DMS 273 treated with DMSO at 0.1 percent for 48 hours (cell line): ENCODE results near the gene METAP2.
"Not testable (repeated sequence)": the region's sequence is repeated elsewhere in the genome, so short reads cannot be mapped to it uniquely, and the experiment has no call there.

Source experiments
- DNase-seq: peaks from one replicate; lab custom pipeline; 2025; lab: John Stamatoyannopoulos, UW

Gene METAP2

DNA sequence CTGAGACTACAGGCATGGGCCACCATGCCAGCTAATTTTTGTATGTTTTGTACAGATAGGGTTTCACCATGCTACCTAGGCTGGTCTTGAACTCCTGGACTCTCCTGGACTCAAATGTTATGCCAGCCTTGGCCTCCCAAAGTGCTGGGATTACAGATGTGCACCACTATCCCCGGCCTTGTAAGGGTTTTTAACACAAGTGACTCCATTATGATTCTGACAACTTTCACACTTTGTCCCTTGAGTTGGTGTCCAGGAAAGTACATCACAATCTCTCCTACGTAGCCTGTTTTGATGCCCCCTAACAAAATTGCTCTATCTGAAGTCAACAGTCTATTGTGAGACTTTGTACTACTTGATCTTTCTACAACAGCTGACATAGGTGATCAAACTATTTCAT, 11.4 kb upstream of the METAP2 start:
- no peak for DNase-seq

- no peak for DNase-seq
Measured at GRCh38 chr12:95463050-95463449, 10.9 kb upstream of the METAP2 start.

GRCh38 chr12:95463776-95464175, 10.2 kb upstream of the METAP2 start:
- not testable (repeated sequence) for DNase-seq

GRCh38 chr12:95465275-95465674, 8.7 kb upstream of the METAP2 start:
- no peak for DNase-seq

- DNase-seq, result no peak
Measured at GRCh38 chr12:95470300-95470699, 3.7 kb upstream of the METAP2 start.

DNA sequence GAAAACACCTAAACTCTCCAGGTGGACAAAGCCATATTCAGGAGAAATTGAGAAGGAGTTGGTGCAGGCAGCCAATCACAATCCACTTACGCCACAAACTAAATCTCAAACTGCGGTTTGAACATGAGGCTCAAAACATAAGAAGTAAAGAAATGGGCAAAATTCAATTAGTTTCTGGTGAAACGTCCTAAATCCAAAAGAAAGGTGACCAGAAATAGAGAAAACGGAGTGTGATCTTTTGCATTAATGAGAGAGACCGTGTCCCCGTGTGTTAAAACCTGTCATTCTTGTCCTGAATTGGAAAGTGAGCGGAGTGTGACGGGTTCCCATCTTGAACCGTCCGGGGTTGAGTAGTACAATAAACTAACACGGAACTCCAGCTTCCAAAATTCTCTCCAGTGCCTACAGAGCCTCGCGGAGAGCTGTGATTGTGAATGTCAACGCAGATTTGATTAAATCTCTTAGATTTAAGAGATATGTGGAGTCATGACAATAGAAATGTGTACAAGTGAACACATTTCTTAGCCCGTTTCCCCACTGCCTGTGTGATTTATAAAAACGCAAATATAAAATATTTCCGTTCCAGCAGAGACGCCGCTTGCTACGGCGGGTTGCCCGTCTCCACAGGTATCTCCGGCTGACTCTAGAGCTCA, 595 bp upstream of the METAP2 start:
- DNase-seq, result peak; percentile 9

DNA sequence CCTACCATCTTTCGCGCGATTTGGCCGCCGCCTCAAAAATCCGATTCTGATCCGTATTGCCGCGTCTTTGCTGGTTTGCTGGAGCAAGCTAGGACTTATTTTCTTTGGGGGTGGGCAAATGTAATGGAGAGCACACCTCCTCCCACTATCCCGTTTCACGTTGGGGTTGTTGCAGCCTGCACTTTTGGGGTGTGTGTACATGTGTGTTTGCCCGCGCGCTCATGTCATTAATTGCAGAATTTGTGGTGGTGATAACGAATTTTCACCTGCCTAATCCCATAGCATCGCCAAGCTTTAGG, 657 bp downstream of the METAP2 start:
- DNase-seq, result no peak

GRCh38 chr12:95480230-95480629, 6.3 kb downstream of the METAP2 start:
- DNase-seq, result no peak

DNA sequence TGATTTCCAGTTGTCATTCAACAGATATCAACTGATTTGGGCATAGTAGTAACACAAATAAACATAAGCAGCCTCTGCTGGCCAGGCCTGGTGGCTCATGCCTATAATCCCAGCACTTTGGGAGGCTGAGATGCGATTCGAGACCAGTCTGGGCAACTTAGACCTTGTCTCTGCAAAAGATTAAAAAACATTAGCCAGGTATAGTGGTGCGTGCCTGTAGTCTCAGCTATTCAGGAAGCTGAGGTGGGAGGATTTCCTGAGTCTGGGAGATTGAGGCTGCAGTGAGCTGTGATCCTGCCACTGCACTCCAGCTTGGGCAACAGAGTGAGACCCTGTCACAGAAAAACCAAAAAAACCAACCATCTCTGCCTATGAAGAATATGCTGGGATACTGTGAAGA, 7.1 kb downstream of the METAP2 start:
- no peak for DNase-seq

- no peak for DNase-seq
Measured at GRCh38 chr12:95481888-95482287, 7.9 kb downstream of the METAP2 start.

- not testable (repeated sequence) for DNase-seq
Measured at GRCh38 chr12:95482564-95482963, 8.6 kb downstream of the METAP2 start.

GRCh38 chr12:95484524-95484923, 10.6 kb downstream of the METAP2 start:
- DNase-seq, result no peak

DNA sequence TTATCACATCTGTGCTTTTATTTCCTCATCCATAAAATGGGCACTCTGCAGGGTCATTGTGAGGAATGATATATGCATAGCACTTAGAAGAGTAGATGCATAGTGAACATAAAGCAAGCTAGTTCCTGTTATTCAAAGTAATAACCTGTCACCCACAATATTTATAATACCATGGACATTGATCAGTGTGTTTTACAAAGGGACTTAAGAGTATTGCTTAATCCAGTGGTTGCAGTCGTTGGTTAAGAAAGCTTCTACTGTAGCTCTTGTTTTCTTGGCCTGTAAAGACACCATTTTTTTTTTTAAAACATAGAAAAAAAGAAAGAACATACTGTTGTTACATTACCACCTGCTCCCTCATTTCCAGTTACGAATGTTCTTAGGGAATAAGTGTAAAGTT, 13.1 kb downstream of the METAP2 start:
- DNase-seq, result no peak

DNA sequence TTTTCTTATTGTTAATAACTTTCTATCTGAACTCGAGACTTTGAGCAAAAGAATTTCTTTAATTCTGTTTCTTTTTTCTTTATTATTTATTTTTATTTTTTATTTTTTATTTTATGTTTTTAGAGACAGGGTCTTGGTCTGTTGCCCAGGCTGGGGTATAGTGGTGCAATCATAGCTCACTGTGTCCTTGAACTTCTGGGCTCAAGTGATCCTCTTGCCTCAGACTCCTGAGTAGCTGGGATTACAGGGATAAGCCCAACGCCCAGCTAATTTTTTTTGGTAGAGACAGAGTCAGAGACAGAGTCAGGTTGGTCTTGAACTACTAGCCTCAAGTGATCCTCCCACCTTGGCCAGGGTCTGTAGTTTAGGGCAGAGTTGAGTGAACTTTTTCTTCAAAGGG, 18.5 kb downstream of the METAP2 start:
- no peak for DNase-seq

GRCh38 chr12:95494888-95495287, 20.9 kb downstream of the METAP2 start:
- no peak for DNase-seq

DNA sequence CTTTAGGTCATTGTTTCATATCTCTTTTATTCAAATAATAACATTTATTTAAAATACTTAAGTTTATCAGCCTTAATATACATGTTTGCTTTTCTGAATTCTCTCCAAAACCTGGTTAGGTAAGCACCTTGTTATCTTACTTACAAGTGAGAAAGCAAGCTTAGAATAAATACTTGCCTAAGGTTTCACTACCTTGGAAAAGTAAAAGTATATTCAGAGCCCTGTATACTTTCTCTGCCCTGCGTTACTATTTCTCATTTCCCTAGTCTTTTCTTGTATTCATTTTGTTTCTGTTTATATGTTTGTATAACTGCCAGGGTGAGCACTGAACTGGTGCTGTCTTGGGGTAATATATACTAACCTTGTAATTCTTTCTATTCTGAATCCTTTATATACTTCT, 21.5 kb downstream of the METAP2 start:
- no peak for DNase-seq

GRCh38 chr12:95497031-95497430, 23.1 kb downstream of the METAP2 start:
- no peak for DNase-seq

GRCh38 chr12:95498968-95499367, 25.0 kb downstream of the METAP2 start:
- no peak for DNase-seq

DNA sequence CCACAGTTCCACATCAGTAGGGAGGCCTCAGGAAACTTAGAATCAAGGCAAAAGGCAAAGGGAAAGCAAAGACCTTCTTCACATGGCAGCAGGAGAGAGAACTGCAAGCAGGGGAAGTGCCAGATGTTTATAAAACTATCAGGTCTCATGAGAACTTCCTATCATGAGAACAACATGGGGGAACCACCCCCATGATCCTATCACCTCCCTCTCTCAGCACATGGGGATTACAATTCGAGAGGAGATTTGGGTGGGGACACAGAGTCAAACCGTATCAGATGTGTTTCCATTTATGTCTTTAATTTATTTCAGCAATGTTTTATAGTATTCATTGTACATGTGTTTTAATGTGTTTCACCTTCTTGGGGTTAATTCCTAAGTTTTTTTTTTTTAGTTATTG, 25.8 kb downstream of the METAP2 start:
- no peak for DNase-seq

DNA sequence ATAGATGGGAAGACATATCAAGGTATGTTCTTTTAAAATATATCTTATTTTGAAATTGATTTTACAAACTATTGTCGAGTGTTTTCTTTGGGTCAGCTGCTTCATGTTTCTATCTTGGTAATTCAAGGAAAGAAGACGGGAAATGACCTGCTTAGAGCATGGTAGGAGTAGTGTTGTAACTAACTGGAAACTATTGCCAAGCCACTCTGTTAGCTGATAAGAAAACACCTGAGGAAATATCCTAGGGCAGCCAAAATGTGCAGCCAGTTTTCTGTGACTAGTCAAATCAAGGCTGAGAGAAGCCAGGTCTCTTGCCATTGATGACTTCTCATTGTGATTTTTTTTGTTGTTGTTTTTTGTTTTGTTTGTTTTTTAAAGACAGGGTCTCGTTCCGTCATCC, 30.2 kb downstream of the METAP2 start:
- no peak for DNase-seq

DNA sequence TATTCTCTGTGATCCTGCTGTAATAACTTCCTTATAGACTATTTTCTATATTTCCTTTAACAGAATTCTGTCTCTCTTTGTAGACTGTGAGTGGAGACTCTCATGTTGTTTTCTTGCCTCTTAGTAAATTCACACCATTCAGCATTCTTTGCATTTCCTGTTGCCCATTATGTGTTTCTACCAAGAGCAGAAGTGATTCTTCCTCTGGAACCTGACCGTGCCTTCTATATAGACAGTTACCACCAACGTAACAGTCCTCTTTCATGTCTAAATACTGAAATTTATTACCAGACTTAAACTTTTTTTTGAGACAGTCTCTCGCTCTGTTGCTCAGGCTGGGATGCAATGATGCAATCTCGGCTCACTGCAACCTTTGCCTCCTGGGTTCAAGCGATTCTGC, 31.1 kb downstream of the METAP2 start:
- DNase-seq, result no peak

DNA sequence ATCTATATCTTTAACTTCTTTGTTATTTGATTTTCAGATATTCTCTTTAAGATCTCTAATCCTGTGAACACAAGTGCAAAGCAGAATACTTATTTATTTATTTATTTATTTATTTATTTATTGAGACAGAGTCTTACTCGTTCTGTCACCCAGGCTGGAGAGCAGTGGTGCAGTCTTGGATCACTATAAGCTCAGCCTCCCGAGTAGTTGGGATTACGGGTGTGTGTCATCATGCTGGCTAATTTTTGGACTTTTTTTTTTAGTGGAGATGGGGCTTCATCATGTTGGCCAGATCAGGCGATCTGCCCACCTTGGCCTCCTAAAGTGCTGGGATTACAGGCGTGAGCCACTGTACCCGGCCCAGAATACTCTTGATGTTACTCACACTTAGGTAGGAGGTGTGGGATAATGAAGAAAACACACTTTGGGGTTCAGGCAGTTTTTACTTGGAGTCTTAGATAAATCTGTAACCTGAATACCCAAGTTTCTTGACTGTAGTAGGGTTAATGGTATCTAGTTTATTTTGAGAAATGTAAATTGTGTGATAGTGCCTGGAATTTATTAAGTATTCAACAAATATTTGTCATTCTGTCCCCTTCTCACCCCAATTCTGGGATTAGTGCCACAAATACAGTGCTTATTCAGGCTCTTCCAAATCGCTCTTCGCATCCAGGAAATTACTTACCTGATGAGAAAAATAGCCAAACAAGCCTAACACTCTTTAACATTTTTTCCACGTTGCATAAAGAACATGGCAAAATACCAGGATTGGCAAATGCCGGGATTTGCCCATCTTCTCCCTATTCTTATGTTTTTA, 33.0 kb downstream of the METAP2 start:
- no peak for DNase-seq

GRCh38 chr12:95509300-95509699, 35.3 kb downstream of the METAP2 start:
- DNase-seq, result no peak

DNA sequence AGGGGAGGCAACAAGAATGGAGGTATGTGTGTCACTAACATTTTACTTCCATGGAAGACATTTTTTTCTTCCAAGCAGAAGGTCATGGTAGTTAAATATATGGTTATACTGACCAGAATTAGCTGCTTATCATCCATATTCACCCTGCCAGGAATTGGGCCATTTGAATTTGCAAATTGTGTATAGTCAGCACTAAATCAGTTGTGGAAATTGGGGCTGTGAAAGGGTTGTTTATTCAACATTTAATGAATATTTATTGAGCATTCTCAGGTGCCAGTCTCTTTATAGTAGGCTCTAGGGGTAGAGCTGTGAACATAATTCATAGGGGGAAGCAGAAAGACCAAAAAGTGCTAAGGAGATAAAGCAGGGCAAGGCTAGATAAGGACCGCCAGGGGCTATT, 38.0 kb downstream of the METAP2 start:
- no peak for DNase-seq
